BJ (cell line): ENCODE measurements around the gene BCAS1. TPM values are rescaled to one million over a fixed set of nuclear protein-coding genes. Genes with fewer than 3 reads are reported as not detected.

ENCODE experiments used
- CTCF ChIA-PET: fragments of 350-600 bp; formaldehyde crosslinking; extraction: SDS; loops from one replicate; lab custom pipeline; 2021; ENCODE audit warnings: antibody characterized with exemption, inconsistent platforms; lab: Yijun Ruan, JAX
- POLR2A ChIA-PET: fragments of 300-600 bp; sonication (Branson Sonifier 250); formaldehyde crosslinking; extraction: SDS; loops from one replicate; lab custom pipeline; 2021; ENCODE audit warnings: antibody characterized with exemption; lab: Charles Lee
- DNase-seq: peaks from one replicate; pipeline ENCODE4 v3.0.0-alpha.2; 2011; ENCODE audit warnings: low read depth
- H3K27me3 ChIP-seq: 2 replicates; pipeline ENCODE4 v1.6.0; 2011; ENCODE audit warnings: low read length; ENCODE audit not compliant: control insufficient read depth, insufficient read depth
- H3K36me3 ChIP-seq: 2 replicates; pipeline ENCODE4 v1.5.1; 2011; ENCODE audit warnings: low read length; ENCODE audit not compliant: control insufficient read depth, insufficient read depth
- H3K4me3 ChIP-seq: 2 replicates; pipeline ENCODE4 v1.5.1; 2011; ENCODE audit warnings: low read depth, mild to moderate bottlenecking, control low read depth, low read length
- CTCF ChIP-seq: IDR thresholded peaks from 2 replicates; pipeline ENCODE4 v1.5.1; 2011; ENCODE audit warnings: low read depth, mild to moderate bottlenecking, control low read depth, inconsistent platforms, low read length, moderate library complexity; ENCODE audit not compliant: insufficient read depth
- polyA plus RNA-seq: library from polyadenylated mRNA; depleted of rRNA; stranded (reverse); fragments of >200 nt; gene quantifications from 2 replicates; pipeline ENCODE4 v1.2.3, GENCODE V29; 2011

Gene BCAS1
- polyA plus RNA-seq, 1 experiment, result not detected

GRCh38 chr20:54085425-54085824 is 15.0 kb upstream of the BCAS1 start:
- TF ChIP-seq CTCF, result no peak
- Histone ChIP-seq H3K27me3 (no peaks in the 10 kb centered on the region; the same call in 1 of the 2 replicates), H3K36me3 (no peaks in the 10 kb centered on the region), H3K4me3 (no peak overlapping the region)
- POLR2A ChIA-PET, result no interaction called here
- CTCF ChIA-PET, result interaction anchor here (1.7 kb wide), 1 partner anchor 11 kb away, joined by 4 read pairs; no protein-coding TSS in a partner anchor
- DNase-seq, result no peak

- Histone ChIP-seq H3K4me3 (no peak overlapping the region), H3K27me3 (no peaks in the 10 kb centered on the region; the same call in 1 of the 2 replicates), H3K36me3 (no peaks in the 10 kb centered on the region)
- no peak for TF ChIP-seq CTCF
- POLR2A ChIA-PET, result no interaction called here
- DNase-seq, result no peak
- CTCF ChIA-PET, result interaction anchor here (1.2 to 1.7 kb wide), 2 partner anchors 12 to 18 kb away, joined by 3 to 4 read pairs; no protein-coding TSS in a partner anchor
Measured at GRCh38 chr20:54084727-54085388, 14.5 kb upstream of the BCAS1 start.

- ChIA-PET POLR2A (no interaction called here), CTCF (interaction anchor here (1.2 to 1.7 kb wide), 2 partner anchors 12 to 19 kb away, joined by 3 to 4 read pairs; no protein-coding TSS in a partner anchor)
- DNase-seq, result no peak
- Histone ChIP-seq H3K36me3 (no peaks in the 10 kb centered on the region), H3K27me3 (no peaks in the 10 kb centered on the region), H3K4me3 (no peak overlapping the region)
- TF ChIP-seq CTCF, result no peak
Measured at GRCh38 chr20:54084193-54084592, 13.8 kb upstream of the BCAS1 start.

GRCh38 chr20:54083459-54083858 is 13.1 kb upstream of the BCAS1 start:
- POLR2A ChIA-PET, result no interaction called here

More at GRCh38 chr20:54083459-54083858, 13.1 kb upstream of the BCAS1 start:
- H3K36me3 ChIP-seq, result no peaks in the 10 kb centered on the region
- no peak for DNase-seq
- no peak for TF ChIP-seq CTCF
- H3K4me3 ChIP-seq, result no peak overlapping the region
- no peaks in the 10 kb centered on the region for H3K27me3 ChIP-seq
- CTCF ChIA-PET, result no interaction called here
